ENCODE measurements around the gene ZBTB4.

ZBTB4 gene

DNA sequence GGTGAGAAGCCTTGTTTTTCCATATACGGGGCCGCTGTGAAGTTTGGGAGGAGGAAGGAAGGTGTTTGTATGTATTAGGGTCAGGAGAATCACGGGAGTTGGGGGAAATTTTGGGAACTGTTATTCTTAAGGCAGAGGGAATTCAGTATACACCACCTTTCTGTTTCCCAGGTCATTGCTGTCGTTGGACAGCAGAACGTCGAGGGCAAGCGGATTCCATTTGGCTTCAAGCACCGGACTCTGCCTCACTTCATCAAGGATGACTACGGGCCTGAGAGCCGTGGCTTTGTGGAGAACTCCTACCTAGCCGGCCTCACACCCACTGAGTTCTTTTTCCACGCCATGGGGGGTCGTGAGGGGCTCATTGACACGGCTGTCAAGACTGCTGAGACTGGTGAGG, 22.3 kb upstream of the ZBTB4 start:
- TF ChIP-seq, protein P1, sequence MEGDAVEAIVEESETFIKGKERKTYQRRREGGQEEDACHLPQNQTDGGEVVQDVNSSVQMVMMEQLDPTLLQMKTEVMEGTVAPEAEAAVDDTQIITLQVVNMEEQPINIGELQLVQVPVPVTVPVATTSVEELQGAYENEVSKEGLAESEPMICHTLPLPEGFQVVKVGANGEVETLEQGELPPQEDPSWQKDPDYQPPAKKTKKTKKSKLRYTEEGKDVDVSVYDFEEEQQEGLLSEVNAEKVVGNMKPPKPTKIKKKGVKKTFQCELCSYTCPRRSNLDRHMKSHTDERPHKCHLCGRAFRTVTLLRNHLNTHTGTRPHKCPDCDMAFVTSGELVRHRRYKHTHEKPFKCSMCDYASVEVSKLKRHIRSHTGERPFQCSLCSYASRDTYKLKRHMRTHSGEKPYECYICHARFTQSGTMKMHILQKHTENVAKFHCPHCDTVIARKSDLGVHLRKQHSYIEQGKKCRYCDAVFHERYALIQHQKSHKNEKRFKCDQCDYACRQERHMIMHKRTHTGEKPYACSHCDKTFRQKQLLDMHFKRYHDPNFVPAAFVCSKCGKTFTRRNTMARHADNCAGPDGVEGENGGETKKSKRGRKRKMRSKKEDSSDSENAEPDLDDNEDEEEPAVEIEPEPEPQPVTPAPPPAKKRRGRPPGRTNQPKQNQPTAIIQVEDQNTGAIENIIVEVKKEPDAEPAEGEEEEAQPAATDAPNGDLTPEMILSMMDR (IDR thresholded peaks at IDR 0.05) = no peak

DNA sequence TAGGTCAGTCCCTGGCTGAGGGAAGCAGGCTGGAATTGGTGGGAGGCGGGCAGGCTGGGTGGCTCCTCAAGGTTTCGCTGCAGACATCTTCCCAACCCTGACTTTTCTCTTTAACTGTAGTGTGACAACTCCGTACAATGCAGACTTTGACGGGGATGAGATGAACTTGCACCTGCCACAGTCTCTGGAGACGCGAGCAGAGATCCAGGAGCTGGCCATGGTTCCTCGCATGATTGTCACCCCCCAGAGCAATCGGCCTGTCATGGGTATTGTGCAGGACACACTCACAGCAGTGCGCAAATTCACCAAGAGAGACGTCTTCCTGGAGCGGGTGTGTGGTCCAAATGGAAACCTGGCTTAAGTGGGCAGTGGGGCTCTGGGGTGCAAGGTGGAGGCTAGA, 19.7 kb upstream of the ZBTB4 start:
- TF ChIP-seq, protein P1 (IDR thresholded peaks at IDR 0.05) = no peak

DNA sequence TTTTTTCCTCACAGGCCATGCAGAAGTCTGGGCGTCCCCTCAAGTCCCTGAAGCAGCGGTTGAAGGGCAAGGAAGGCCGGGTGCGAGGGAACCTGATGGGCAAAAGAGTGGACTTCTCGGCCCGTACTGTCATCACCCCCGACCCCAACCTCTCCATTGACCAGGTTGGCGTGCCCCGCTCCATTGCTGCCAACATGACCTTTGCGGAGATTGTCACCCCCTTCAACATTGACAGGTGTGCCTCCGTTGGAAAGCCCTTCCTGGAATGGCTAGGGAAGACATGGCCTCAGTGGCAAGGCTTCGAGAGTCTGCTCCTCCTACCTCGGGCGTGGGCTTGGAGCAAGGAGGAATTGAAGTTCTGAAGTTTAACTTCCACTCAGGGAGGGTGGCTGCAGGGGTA, 18.2 kb upstream of the ZBTB4 start:
- TF ChIP-seq, protein P1 (IDR thresholded peaks at IDR 0.05) = no peak

DNA sequence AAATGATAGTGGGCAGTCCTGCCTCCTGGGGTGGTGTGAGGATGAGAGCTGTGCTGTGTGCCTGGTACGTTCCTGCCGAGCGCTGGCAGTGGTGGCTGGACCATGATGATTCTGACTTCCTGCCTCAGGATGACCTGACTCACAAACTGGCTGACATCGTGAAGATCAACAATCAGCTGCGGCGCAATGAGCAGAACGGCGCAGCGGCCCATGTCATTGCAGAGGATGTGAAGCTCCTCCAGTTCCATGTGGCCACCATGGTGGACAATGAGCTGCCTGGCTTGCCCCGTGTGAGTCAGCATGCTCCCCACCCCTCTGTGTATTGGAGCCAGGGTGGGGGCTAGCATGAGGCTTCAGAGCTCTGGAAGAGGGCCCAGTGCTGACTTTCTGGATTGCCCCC, 17.8 kb upstream of the ZBTB4 start:
- TF ChIP-seq, protein P1 (IDR thresholded peaks at IDR 0.05) = no peak

DNA sequence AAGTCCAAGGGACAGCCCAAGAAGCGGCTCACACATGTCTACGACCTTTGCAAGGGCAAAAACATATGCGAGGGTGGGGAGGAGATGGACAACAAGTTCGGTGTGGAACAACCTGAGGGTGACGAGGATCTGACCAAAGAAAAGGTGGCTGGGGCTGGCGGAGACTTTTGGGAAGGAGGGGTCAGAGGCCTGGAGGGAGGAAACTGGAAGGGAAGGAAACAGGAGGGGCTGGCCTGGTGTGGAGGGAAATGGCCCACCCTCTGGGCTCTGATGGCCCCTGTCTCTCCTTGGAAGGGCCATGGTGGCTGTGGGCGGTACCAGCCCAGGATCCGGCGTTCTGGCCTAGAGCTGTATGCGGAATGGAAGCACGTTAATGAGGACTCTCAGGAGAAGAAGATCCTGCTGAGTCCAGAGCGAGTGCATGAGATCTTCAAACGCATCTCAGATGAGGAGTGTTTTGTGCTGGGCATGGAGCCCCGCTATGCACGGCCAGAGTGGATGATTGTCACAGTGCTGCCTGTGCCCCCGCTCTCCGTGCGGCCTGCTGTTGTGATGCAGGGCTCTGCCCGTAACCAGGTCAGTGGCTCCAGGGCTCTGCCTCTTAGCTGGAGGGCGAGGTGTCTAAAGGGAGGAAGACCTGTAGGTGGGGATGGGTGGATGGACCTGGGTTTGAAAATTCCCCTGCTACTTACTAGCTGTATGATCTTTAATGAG, 17.2 kb upstream of the ZBTB4 start:
- TF ChIP-seq, protein P1 (IDR thresholded peaks at IDR 0.05) = no peak

DNA sequence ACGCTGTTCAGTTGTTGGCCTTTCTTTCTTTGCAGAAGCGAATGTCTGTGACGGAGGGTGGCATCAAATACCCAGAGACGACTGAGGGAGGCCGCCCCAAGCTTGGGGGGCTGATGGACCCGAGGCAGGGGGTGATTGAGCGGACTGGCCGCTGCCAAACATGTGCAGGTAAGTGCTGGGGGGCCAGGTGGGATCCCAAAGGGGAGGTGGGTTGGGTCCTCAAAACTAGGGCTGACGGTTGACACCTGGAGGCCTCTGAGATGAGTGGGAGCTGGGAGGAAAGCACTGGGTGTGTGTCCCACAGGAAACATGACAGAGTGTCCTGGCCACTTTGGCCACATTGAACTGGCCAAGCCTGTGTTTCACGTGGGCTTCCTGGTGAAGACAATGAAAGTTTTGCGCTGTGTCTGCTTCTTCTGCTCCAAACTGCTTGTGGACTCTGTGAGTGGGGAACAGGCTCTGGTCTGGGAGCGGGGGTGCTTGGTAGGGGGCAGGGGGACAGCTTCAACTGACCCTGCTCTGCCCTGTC, 16.5 kb upstream of the ZBTB4 start:
- TF ChIP-seq, protein P1 (IDR thresholded peaks at IDR 0.05) = no peak

DNA sequence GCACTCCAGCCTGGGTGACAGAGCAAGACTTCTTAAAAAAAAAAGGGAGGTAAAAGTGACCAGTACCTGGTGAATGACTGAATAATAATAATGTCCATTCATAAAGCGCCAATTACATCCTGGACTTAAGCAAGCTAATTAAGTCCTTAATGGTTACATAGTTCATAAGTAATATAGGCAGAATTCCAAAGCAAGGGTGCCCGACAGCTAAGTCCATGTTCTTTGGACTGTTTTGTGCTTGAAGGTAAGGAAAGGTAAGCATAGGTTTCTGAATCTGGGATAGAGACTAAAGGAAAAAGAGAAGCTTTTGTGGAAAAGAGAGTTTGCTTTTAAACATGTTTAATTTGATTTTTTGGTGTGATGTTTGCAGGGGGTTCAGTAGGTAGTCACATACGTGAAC, 14.5 kb upstream of the ZBTB4 start:
- TF ChIP-seq, protein P1 (IDR thresholded peaks at IDR 0.05) = no peak
